ENCODE results near the gene CRTC1.

CRTC1 gene

DNA sequence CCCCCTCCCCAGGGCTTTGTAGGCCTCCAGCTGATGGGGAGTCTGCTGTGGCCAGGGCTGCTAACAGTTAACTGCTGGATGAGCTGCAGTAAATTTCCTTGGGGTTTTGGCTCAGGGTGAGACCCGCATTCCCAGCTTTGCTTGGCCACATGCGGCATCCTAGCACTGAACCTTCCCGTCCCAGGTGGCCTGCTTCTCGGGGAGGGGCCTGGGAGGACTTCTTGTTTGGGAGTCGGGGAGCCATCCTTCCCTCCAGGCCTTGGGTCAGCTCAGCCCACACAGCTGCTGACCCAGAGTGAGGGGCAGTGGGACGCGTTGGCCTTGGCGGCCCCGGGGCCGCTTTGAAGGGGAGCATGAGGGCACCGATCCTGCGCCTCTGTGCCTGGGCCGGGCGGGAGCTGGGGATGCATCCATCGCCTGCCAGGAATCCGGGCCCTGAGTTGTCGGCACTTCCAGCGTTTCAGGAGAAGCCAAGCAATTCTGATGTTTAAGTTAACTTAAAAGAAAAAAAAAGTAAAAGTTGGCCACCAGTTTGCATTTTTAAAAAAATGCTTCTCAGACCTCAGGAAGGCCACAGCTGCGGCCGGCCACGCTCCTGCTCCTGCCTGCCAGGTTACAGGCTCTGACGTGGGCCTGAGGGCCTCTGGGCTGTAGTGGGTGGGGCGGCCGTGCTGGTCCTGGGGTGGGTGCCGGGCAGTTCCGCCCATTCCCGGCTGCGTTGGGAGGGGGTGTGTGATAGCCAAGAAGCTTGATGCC, 27.7 kb downstream of the CRTC1 start:
- Histone ChIP-seq H3K36me3 (ENCODE audit: control insufficient read depth, insufficient read depth, low read length) (no peaks in the 10 kb centered on the region), H3K27ac (ENCODE audit: insufficient read depth, low read length, poor library complexity, severe bottlenecking) (no peak overlapping the region), H3K27me3 (replicated peaks; ENCODE audit: control insufficient read depth, insufficient read depth, low read length, poor library complexity, severe bottlenecking) (no peaks in the 10 kb centered on the region), H3K4me1 (ENCODE audit: control insufficient read depth, insufficient read depth, low read length, poor library complexity, severe bottlenecking) (peaks cover 6% of the 10 kb centered on the region), H3K9me3 (ENCODE audit: control insufficient read depth, low read length) (no peaks in the 10 kb centered on the region), H3K4me3 (ENCODE audit: insufficient read depth, low read depth, low read length, poor library complexity, severe bottlenecking) (no peak overlapping the region)
- DNase-seq = no peak

DNA sequence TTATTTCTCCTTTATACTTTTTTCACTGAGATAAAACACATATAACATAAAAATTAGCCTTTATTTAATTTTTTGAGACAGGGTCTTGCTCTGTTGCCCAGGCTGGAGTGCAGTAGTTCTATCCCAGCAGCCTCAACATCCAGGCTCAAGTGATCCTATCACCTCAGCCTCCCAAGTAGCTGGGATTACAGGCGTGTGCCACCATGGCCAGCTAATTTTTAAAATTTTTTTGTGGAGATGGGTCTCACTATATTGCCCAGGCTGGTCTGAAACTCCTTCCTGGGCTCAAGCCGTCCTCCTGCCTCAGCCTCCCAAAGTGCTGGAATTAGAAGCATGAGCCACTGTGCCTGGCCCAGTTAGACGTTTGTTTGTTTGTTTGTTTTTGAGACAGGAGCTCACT, 28.4 kb downstream of the CRTC1 start:
- Histone ChIP-seq H3K4me1 (ENCODE audit: control insufficient read depth, insufficient read depth, low read length, poor library complexity, severe bottlenecking) (peaks cover 6% of the 10 kb centered on the region), H3K27me3 (replicated peaks; ENCODE audit: control insufficient read depth, insufficient read depth, low read length, poor library complexity, severe bottlenecking) (no peaks in the 10 kb centered on the region), H3K4me3 (ENCODE audit: insufficient read depth, low read depth, low read length, poor library complexity, severe bottlenecking) (no peak overlapping the region), H3K36me3 (ENCODE audit: control insufficient read depth, insufficient read depth, low read length) (no peaks in the 10 kb centered on the region), H3K27ac (ENCODE audit: insufficient read depth, low read length, poor library complexity, severe bottlenecking) (no peak overlapping the region), H3K9me3 (ENCODE audit: control insufficient read depth, low read length) (no peaks in the 10 kb centered on the region)
- DNase-seq = no peak

DNA sequence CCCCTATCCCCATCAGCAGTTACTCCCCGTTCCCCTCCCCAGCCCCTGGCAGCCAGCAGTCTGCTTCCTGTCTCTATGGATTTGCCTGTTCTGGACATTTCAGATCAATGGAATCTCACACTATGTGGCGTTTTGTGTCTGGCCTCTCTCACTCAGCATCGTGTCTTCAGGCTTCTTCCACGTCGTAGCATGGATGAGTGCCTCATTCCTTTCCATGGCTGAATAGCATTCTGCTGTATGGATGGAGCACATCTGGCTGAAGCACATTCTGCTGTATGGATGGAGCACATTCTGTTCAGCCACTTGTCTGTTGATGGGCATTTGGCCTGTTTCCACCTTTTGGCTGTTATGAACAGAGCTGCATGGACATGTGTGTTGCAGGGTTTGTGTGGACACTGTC, 29.5 kb downstream of the CRTC1 start:
- Histone ChIP-seq H3K4me1 (ENCODE audit: control insufficient read depth, insufficient read depth, low read length, poor library complexity, severe bottlenecking) (peaks cover 6% of the 10 kb centered on the region), H3K27me3 (replicated peaks; ENCODE audit: control insufficient read depth, insufficient read depth, low read length, poor library complexity, severe bottlenecking) (no peaks in the 10 kb centered on the region), H3K4me3 (ENCODE audit: insufficient read depth, low read depth, low read length, poor library complexity, severe bottlenecking) (no peak overlapping the region), H3K9me3 (ENCODE audit: control insufficient read depth, low read length) (no peaks in the 10 kb centered on the region), H3K27ac (ENCODE audit: insufficient read depth, low read length, poor library complexity, severe bottlenecking) (no peak overlapping the region), H3K36me3 (ENCODE audit: control insufficient read depth, insufficient read depth, low read length) (no peaks in the 10 kb centered on the region)
- DNase-seq = no peak

DNA sequence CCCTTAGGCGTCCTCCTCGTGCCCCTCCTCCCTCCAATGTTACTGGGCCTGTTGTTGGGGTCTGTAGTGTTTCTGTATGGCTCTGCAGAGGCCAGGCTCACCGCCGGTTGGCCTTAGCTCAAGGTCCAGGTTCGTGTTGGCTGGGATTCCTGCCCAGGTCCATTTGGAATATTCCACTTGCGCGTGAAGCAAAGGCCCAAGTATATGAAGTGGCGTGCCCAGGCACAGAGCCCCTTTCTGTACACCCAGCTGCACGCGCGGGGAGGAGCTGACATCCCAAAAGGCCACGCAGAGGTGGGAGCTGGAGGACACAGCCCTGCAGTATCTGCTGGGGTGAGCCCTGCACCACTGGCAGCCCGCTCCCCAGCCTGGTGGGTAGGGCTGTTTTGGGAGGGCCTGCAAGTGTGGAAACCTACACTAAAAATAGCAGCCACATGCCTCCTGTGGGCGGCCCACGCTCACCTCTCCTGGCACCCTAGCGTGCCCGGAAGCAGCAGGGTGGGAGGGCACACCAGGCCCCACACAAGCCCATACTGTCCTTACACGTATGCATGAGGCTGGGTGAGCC, 30.2 kb downstream of the CRTC1 start:
- Histone ChIP-seq H3K4me1 (ENCODE audit: control insufficient read depth, insufficient read depth, low read length, poor library complexity, severe bottlenecking) (peaks cover 6% of the 10 kb centered on the region), H3K9me3 (ENCODE audit: control insufficient read depth, low read length) (no peaks in the 10 kb centered on the region), H3K27ac (ENCODE audit: insufficient read depth, low read length, poor library complexity, severe bottlenecking) (no peak overlapping the region), H3K27me3 (replicated peaks; ENCODE audit: control insufficient read depth, insufficient read depth, low read length, poor library complexity, severe bottlenecking) (no peaks in the 10 kb centered on the region), H3K36me3 (ENCODE audit: control insufficient read depth, insufficient read depth, low read length) (no peaks in the 10 kb centered on the region), H3K4me3 (ENCODE audit: insufficient read depth, low read depth, low read length, poor library complexity, severe bottlenecking) (no peak overlapping the region)
- DNase-seq = no peak

DNA sequence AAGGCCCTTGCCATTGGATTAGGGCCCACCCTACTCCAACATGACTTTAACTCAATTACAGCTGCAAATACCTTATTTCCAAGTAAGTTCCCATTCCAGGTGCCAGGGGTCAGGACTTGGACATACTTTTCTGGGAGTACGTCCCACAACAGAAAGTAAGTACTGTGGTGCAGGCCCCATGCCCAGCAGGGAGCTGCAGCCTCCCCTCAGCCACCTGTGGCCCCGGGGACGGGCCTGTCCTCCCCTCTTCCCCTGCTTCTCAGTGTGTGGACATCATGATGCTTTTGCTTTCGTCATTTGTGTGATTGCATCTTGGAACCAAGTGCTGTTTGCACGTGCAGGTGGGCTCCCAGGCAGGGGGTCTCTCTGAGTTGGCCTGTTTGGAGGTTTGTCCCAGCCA, 31.9 kb downstream of the CRTC1 start:
- Histone ChIP-seq H3K9me3 (ENCODE audit: control insufficient read depth, low read length) (no peaks in the 10 kb centered on the region), H3K27me3 (replicated peaks; ENCODE audit: control insufficient read depth, insufficient read depth, low read length, poor library complexity, severe bottlenecking) (no peaks in the 10 kb centered on the region), H3K4me3 (ENCODE audit: insufficient read depth, low read depth, low read length, poor library complexity, severe bottlenecking) (no peak overlapping the region), H3K36me3 (ENCODE audit: control insufficient read depth, insufficient read depth, low read length) (no peaks in the 10 kb centered on the region), H3K27ac (ENCODE audit: insufficient read depth, low read length, poor library complexity, severe bottlenecking) (no peak overlapping the region), H3K4me1 (ENCODE audit: control insufficient read depth, insufficient read depth, low read length, poor library complexity, severe bottlenecking) (no peaks in the 10 kb centered on the region)
- no peak for DNase-seq

DNA sequence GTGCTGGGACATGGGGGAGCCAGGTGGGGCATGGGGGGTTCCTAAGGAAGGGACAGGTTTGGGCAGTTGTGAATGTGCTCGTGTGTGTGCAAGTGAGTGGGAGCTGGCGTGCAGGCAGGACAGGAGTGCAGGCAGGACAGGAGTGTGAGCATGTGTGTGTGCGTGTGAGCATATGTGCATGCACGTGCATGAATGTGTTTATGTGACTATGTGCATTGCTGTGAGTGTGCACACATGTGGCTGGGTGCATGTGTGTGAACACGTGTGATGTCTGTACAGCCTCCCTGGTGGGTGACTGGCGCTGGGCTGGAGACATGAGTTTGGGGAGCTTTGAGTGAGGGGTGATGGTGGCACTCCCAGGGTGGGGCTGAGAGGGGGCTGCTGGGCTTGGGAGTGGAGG, 33.4 kb downstream of the CRTC1 start:
- Histone ChIP-seq H3K27ac (ENCODE audit: insufficient read depth, low read length, poor library complexity, severe bottlenecking) (no peak overlapping the region), H3K36me3 (ENCODE audit: control insufficient read depth, insufficient read depth, low read length) (no peaks in the 10 kb centered on the region), H3K4me1 (ENCODE audit: control insufficient read depth, insufficient read depth, low read length, poor library complexity, severe bottlenecking) (no peaks in the 10 kb centered on the region), H3K9me3 (ENCODE audit: control insufficient read depth, low read length) (no peaks in the 10 kb centered on the region), H3K27me3 (replicated peaks; ENCODE audit: control insufficient read depth, insufficient read depth, low read length, poor library complexity, severe bottlenecking) (no peaks in the 10 kb centered on the region), H3K4me3 (ENCODE audit: insufficient read depth, low read depth, low read length, poor library complexity, severe bottlenecking) (no peak overlapping the region)
- DNase-seq = no peak

DNA sequence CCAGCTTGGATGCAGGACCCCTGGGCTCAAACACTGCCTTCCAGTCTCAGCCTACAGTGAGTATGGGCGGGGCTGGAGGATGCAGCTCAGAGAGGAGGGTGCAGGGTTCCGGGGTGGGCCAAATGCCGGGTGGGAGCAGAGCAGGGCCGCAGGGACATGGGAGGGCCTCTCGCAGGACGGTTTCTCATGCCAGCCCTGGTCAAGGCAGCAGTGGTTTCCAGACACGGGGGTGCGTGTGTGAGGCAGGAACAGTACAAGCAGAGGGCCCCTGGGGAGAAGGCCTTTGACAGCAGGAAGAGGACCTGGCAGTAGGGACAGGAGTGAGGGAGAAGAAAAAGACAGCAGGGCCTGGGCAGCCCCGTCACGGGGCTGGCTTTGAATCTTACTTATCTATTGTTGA, 34.1 kb downstream of the CRTC1 start:
- Histone ChIP-seq H3K9me3 (ENCODE audit: control insufficient read depth, low read length) (no peaks in the 10 kb centered on the region), H3K4me3 (ENCODE audit: insufficient read depth, low read depth, low read length, poor library complexity, severe bottlenecking) (no peak overlapping the region), H3K27ac (ENCODE audit: insufficient read depth, low read length, poor library complexity, severe bottlenecking) (no peak overlapping the region), H3K36me3 (ENCODE audit: control insufficient read depth, insufficient read depth, low read length) (no peaks in the 10 kb centered on the region), H3K27me3 (replicated peaks; ENCODE audit: control insufficient read depth, insufficient read depth, low read length, poor library complexity, severe bottlenecking) (no peaks in the 10 kb centered on the region), H3K4me1 (ENCODE audit: control insufficient read depth, insufficient read depth, low read length, poor library complexity, severe bottlenecking) (no peaks in the 10 kb centered on the region)
- no peak for DNase-seq

DNA sequence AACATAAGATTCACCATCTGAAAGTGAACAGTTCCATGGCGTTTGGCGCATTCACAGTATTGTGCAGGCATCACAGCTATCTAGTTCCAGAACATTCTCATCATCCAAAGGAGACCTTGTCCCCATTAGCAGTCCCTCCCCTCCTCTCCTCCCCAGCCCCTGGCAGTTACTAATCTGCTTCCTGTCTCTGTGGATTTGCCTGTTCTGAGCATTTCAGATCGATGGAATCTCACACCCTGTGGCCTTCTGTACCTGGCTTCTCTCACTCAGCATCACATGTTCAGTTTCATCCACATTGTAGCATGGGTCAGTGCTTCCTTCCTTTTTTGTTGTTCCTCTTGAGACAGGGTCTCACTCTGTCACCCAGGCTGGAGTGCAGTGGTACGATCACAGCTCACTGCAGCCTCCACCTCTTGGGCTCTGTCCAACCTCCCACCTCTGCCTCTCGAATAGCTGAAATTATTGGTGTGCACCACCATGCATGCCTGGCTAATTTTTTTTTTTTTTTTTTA, 34.6 kb downstream of the CRTC1 start:
- H3K36me3 ChIP-seq (ENCODE audit: control insufficient read depth, insufficient read depth, low read length) = no peaks in the 10 kb centered on the region
- H3K27ac ChIP-seq (ENCODE audit: insufficient read depth, low read length, poor library complexity, severe bottlenecking) = no peak overlapping the region
- no peaks in the 10 kb centered on the region for H3K27me3 ChIP-seq (replicated peaks; ENCODE audit: control insufficient read depth, insufficient read depth, low read length, poor library complexity, severe bottlenecking)
- H3K4me3 ChIP-seq (ENCODE audit: insufficient read depth, low read depth, low read length, poor library complexity, severe bottlenecking) = no peak overlapping the region
- DNase-seq = no peak
- no peaks in the 10 kb centered on the region for H3K4me1 ChIP-seq (ENCODE audit: control insufficient read depth, insufficient read depth, low read length, poor library complexity, severe bottlenecking)
- H3K9me3 ChIP-seq (ENCODE audit: control insufficient read depth, low read length) = no peaks in the 10 kb centered on the region

DNA sequence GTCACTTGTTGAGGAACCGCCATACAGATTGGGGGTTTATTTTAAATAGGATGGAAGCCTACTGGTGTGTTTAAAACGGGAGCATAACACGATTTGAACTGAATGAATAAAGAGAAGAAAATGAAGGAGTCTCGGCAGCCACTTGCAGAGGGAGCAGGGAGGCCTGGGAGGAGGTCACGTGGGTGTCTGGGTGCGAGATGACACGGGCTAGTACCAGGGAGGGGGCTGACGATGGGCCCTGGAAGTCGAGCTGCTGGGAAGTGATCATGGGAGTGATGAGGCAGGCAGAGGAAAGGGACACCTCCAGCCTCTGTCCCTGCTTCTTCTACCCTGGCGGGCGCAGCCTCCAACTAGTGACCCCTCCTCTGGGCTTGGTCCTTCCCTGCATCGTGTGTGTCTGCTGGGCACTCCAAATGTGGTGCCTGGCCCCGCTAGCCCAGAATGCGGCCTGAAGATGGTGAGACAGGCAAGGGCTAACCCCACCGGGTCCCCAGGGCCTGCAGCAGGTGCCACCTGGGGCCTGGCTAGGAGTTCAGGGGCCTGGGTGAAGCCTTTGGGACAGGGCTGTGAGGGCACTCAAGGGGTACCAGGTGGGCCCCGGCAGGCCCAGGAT, 35.5 kb downstream of the CRTC1 start:
- DNase-seq = no peak
- H3K27me3 ChIP-seq (replicated peaks; ENCODE audit: control insufficient read depth, insufficient read depth, low read length, poor library complexity, severe bottlenecking) = no peaks in the 10 kb centered on the region
- no peaks in the 10 kb centered on the region for H3K4me1 ChIP-seq (ENCODE audit: control insufficient read depth, insufficient read depth, low read length, poor library complexity, severe bottlenecking)
- H3K36me3 ChIP-seq (ENCODE audit: control insufficient read depth, insufficient read depth, low read length) = no peaks in the 10 kb centered on the region
- H3K4me3 ChIP-seq (ENCODE audit: insufficient read depth, low read depth, low read length, poor library complexity, severe bottlenecking) = no peak overlapping the region
- H3K27ac ChIP-seq (ENCODE audit: insufficient read depth, low read length, poor library complexity, severe bottlenecking) = no peak overlapping the region
- no peaks in the 10 kb centered on the region for H3K9me3 ChIP-seq (ENCODE audit: control insufficient read depth, low read length)

DNA sequence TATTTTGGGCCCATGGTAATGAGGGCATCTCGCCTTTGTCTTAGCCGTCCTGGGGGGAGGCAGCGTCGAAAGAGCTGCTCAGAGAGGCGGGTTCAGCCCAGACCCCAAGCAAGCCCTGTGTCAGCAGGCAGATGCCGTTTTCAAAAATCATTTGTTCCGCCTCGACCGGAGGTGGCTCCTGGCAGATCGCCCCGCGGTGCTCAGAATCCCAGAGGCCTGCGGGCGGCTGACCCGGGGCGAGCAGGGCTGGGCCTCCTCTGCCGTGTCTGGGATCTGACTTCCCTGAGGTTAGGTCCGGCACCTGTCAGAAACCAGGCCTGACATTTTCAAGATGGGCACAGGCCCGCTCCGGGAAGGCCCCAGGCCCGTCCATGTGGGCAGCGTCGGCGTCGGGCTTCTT, 36.1 kb downstream of the CRTC1 start:
- no peaks in the 10 kb centered on the region for H3K9me3 ChIP-seq (ENCODE audit: control insufficient read depth, low read length)
- DNase-seq = no peak
- no peak overlapping the region for H3K4me3 ChIP-seq (ENCODE audit: insufficient read depth, low read depth, low read length, poor library complexity, severe bottlenecking)
- no peaks in the 10 kb centered on the region for H3K36me3 ChIP-seq (ENCODE audit: control insufficient read depth, insufficient read depth, low read length)
- H3K4me1 ChIP-seq (ENCODE audit: control insufficient read depth, insufficient read depth, low read length, poor library complexity, severe bottlenecking) = no peaks in the 10 kb centered on the region
- no peak overlapping the region for H3K27ac ChIP-seq (ENCODE audit: insufficient read depth, low read length, poor library complexity, severe bottlenecking)
- H3K27me3 ChIP-seq (replicated peaks; ENCODE audit: control insufficient read depth, insufficient read depth, low read length, poor library complexity, severe bottlenecking) = no peaks in the 10 kb centered on the region

All from effector memory CD4-positive, alpha-beta T cell (primary cell).